Measurements from ENCODE around the gene SMC1B.
"Not testable (repeated sequence)": the region's sequence is repeated elsewhere in the genome, so short reads cannot be mapped to it uniquely, and the experiment has no call there.

SMC1B gene

DNA sequence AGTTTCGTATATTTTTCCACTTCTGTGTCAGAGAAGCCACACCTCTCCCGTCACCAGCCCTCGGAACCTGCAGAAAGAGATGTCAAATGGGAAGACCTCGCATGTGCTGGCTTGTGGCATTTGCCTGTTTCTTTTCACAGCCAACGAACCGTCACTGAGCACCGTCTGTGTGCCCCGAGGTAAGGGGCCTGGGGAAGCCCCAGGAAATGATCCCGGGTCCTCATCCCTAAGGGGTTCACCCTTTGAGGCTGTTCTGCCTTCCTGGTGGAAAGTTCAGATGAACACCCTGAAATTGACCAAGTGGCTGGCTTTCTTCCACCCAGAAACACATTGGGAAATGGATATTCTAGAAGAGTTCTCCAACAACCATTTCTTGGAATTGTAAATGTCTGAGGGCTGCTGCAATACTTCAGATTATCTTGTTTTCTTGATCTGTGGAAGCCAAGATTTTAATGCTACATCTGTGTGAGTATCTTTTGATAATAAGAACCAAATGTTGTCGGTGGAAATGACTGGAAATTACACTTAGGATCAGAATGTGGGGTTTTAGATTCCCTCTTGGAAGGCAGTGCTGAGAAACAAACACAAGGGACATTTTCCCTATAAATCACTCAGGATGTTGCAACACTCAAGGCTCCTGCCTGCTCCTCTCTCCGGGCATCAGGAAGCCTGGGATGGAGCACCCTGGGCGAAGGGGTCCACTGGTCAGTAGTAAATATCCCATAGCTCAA is 37.7 kb upstream of the SMC1B start:
- H3K36me3 Mint-ChIP-seq: no peaks in the 10 kb centered on the region
- H3K27ac Mint-ChIP-seq: no peak overlapping the region
- no peaks in the 10 kb centered on the region for H3K27me3 Mint-ChIP-seq
- no peaks in the 10 kb centered on the region for H3K4me1 Mint-ChIP-seq (ENCODE audit: low read depth)
- no peaks in the 10 kb centered on the region for H3K9me3 Mint-ChIP-seq (ENCODE audit: low read depth)
- no peak overlapping the region for H3K4me3 Mint-ChIP-seq

DNA sequence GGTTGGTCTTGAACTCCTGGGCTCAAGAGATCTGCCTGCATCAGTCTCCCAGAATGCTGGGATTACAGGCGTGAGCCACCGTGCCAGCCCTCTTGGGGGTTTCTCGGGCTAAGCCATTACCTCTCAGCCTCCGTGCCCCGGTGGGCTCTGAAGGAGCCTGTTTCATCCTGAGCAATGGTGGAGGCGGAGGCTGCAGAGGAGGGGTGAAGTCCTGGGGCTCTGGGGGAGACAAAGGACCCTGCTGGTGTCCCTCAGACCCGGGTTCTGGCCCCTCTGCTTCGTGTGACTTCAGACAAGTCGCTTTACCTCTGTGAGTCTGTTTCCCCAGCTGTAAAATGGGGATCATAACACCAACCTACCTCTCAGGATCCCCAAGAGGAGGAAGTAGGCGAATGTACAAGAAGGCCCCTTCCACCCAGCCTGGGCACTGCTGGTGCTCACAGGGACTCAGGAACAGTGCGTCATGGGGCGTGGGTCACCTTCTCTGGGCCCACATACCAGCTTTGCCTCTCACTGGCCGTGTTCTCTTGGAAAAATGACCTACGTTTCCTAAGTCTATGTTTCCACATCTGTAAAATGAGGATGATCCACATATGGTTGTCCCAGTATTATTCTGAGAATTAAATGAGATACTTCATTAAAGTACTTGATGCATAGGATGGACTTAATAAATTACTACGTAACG is 36.8 kb upstream of the SMC1B start:
- H3K4me3 Mint-ChIP-seq: no peak overlapping the region
- no peaks in the 10 kb centered on the region for H3K36me3 Mint-ChIP-seq

DNA sequence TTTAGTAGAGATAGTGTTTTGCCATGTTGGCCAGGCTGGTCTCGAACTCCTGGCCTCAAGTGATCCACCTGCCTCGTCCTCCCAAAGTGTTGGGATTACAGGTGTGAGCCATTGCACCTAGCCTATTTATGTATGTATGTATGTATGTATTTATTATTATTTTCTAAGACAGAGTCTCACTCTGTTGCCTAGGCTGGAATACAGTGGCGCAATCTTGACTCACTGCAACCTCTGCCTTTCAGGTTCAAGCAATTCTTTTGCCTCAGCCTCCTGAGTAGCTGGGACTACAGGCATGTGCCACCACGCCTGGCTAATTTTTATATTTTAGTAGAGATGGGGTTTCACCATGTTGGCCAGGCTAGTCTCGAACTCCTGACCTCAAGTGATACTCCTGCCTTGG is 36.0 kb upstream of the SMC1B start:
- not testable (repeated sequence) for H3K36me3 Mint-ChIP-seq; H3K9me3 Mint-ChIP-seq (ENCODE audit: low read depth); H3K27me3 Mint-ChIP-seq; H3K4me3 Mint-ChIP-seq; H3K4me1 Mint-ChIP-seq (ENCODE audit: low read depth); H3K27ac Mint-ChIP-seq

More for the DNA sequence above, 36.8 kb upstream of the SMC1B start:
- Mint-ChIP-seq H3K27ac (no peak overlapping the region), H3K9me3 (ENCODE audit: low read depth) (no peaks in the 10 kb centered on the region), H3K4me1 (ENCODE audit: low read depth) (no peaks in the 10 kb centered on the region), H3K27me3 (no peaks in the 10 kb centered on the region)

DNA sequence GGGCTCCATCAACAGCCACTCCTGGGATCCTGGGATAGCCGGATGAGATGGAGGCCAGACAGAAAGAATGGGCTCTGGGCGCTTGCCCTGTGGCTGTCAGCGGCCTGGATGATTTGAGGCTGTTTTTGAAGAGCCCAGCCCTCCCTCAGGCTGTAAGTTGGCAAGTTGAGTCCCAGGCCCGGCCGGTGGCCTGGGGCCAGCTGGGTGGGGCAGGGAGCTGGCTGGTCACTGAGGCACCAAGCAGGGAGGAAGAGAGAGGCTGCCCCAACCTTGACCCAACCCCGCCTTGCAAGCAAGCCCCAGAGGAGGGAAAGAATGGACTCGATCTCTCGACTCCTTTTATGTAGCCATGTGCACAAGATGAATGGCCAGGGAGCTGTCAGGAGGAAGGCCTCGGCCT is 35.0 kb upstream of the SMC1B start:
- Mint-ChIP-seq H3K36me3 (no peaks in the 10 kb centered on the region), H3K27ac (no peak overlapping the region), H3K27me3 (no peaks in the 10 kb centered on the region), H3K4me3 (no peak overlapping the region), H3K9me3 (ENCODE audit: low read depth) (no peaks in the 10 kb centered on the region), H3K4me1 (ENCODE audit: low read depth) (no peaks in the 10 kb centered on the region)

DNA sequence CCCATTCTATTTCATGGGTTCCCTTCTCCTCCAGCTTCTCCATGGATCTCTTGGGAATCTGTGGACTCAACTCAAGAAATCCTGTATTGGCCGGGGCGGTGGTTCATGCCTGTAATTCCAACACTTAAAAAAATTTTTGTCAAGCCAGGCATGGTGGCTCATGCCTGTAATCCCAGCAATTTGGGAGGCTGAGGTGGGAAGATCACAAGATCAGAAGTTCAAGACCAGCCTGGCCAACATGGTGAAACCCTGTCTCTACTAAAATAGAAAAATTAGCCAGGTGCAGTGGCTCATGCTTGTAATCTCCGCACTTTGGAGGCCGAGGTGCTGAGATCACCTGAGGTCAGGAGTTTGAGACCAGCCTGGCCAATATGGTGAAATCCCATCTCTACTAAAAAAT is 34.2 kb upstream of the SMC1B start:
- not testable (repeated sequence) for H3K4me3 Mint-ChIP-seq; H3K9me3 Mint-ChIP-seq (ENCODE audit: low read depth); H3K27me3 Mint-ChIP-seq; H3K36me3 Mint-ChIP-seq; H3K27ac Mint-ChIP-seq; H3K4me1 Mint-ChIP-seq (ENCODE audit: low read depth)

DNA sequence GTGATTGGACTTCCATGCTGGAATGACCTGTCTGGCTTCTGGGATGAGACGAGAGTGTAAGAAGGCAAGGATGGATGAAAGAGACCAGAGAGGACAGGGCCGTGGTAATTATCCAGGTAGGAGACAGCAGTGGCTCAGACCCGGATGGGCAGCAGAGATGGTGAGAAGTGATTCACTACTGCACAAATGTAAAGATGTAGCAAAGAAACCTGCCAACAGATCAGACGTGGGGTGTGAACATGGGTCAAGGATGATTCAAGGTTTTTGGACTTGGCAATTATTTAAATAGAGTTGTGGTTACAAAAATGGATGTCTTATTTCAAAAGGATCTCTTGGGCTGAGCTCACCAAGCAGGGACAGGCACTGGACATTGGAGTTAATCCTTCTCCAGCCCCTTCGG is 32.8 kb upstream of the SMC1B start:
- Mint-ChIP-seq H3K4me1 (ENCODE audit: low read depth) (peaks cover 1% of the 10 kb centered on the region), H3K27me3 (no peaks in the 10 kb centered on the region), H3K27ac (no peak overlapping the region), H3K9me3 (ENCODE audit: low read depth) (no peaks in the 10 kb centered on the region), H3K36me3 (no peaks in the 10 kb centered on the region), H3K4me3 (no peak overlapping the region)

DNA sequence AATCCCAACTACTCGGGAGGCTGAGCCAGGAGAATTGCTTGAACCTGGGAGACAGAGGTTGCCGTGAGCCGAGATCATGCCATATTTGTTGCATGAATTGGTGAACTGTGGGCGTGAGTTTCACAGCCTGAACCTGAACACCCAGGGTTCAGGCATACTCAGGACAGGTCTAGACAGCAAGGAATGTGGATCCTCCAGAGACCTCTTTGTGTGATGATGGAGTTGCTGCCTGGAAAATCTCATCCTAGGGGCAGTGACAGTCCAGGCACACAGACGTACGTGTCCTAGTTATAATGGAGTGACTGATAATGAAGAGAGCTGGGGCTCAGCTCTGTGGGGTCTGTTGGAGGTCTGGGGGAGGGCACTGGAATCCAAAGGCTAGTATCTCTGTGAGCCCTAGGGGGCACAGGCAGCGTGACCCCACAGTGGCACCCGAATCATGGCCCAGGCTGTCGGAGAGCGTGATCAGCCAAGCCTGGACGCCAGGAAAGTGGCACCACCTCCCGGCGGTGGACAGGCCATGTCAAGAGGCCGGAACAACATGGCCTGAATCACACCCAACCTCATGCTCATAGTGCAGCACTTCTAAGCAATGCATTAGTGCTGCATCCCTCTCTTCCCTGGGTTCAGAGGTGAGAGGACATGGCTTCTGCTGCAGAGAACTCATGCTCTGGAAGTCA is 31.8 kb upstream of the SMC1B start:
- no peak overlapping the region for H3K27ac Mint-ChIP-seq
- H3K36me3 Mint-ChIP-seq: no peaks in the 10 kb centered on the region
- no peak overlapping the region for H3K4me3 Mint-ChIP-seq
- H3K9me3 Mint-ChIP-seq (ENCODE audit: low read depth): no peaks in the 10 kb centered on the region
- no peaks in the 10 kb centered on the region for H3K27me3 Mint-ChIP-seq
- H3K4me1 Mint-ChIP-seq (ENCODE audit: low read depth): peaks cover 10% of the 10 kb centered on the region

DNA sequence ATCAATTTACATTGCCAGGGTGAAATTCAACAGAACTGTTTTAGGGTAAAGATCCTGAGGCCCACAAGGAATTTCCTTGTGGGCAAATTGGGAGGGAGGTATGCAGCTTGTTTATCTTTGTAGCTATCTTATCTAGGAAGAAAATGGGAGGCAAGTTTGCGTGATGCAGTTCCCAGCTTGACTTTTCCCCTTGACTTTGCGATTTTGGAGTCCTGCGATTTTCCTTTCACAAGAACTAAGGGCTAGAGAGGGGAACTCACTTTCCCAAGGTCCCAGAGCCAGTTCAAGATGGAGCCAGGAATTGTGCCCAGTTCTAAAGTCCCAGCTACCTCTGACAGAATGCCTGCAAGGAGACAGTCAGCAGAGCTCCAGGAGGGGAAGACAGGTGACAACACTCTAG is 30.8 kb upstream of the SMC1B start:
- Mint-ChIP-seq H3K4me1 (ENCODE audit: low read depth) (peaks cover 10% of the 10 kb centered on the region), H3K4me3 (no peak overlapping the region), H3K27me3 (no peaks in the 10 kb centered on the region), H3K36me3 (no peaks in the 10 kb centered on the region), H3K9me3 (ENCODE audit: low read depth) (no peaks in the 10 kb centered on the region), H3K27ac (no peak overlapping the region)

DNA sequence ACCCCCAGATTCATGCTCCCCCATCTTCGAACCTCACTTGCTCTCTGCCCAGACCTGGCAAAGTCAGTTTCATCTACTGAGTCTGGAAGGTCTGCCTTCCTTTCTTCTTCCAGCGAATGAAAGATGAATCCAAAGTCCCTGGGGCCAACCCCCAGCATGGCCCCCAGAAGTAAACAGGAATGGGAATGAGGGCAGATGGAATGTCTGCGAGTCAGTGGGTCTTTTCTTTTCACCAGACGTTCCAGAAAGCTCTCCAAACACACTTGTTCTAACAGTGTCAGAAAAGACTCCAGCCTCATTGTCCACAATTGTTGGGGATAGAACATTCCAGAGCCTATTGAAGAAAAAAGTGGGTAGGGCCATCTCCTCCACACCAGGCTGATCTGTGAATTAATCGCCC is 28.7 kb upstream of the SMC1B start:
- H3K4me1 Mint-ChIP-seq (ENCODE audit: low read depth): peaks cover 10% of the 10 kb centered on the region
- no peaks in the 10 kb centered on the region for H3K36me3 Mint-ChIP-seq
- H3K4me3 Mint-ChIP-seq: no peak overlapping the region
- no peaks in the 10 kb centered on the region for H3K27me3 Mint-ChIP-seq
- no peaks in the 10 kb centered on the region for H3K9me3 Mint-ChIP-seq (ENCODE audit: low read depth)
- no peak overlapping the region for H3K27ac Mint-ChIP-seq

DNA sequence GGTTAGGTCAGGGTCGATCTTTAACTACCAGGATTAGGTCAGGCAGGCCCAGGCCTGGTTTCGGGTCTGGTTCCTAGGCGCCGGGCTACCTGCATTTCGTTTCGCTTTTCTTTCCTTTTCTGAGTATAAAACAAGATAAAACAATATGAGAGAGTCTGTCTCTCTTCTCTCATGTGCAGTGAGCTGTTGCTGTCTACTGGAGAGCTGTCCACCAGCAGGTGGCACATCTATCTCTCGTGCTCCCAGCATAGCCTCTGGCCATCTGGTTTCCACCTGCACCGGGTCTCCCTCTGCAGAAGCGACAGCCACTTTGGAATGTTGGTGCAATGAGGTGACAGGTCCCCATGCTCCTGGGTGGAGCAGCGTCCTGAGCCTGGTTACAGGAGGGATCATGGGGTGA is 27.7 kb upstream of the SMC1B start:
- Mint-ChIP-seq H3K36me3 (no peaks in the 10 kb centered on the region), H3K27ac (no peak overlapping the region), H3K4me3 (peak overlapping the region; percentile 81)

DNA sequence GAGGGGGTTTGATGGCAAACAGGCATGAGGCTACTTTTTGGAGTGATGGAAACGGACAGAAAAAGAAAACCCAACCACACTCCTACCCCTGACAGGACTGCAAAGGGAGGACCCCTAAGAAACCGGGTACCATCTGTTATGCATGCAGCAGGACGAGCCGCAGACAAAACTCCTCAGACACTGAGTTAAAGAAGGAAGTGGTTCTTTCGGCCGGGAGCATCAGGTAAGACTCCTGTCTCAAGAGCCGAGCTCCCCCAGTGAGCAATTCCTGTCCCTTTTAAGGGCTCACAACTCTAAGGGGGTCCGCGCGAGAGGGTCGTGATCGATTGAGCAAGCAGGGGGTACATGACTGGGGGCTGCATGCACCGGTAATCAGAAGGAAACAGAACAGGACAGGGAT is 27.3 kb upstream of the SMC1B start:
- not testable (repeated sequence) for H3K27me3 Mint-ChIP-seq; H3K36me3 Mint-ChIP-seq; H3K9me3 Mint-ChIP-seq (ENCODE audit: low read depth); H3K27ac Mint-ChIP-seq
- H3K4me3 Mint-ChIP-seq: peak overlapping the region; percentile 81
- peaks cover 12% of the 10 kb centered on the region for H3K4me1 Mint-ChIP-seq (ENCODE audit: low read depth)

More for the DNA sequence above, 27.7 kb upstream of the SMC1B start:
- Mint-ChIP-seq H3K9me3 (ENCODE audit: low read depth) (no peaks in the 10 kb centered on the region), H3K4me1 (ENCODE audit: low read depth) (peaks cover 10% of the 10 kb centered on the region), H3K27me3 (no peaks in the 10 kb centered on the region)

DNA sequence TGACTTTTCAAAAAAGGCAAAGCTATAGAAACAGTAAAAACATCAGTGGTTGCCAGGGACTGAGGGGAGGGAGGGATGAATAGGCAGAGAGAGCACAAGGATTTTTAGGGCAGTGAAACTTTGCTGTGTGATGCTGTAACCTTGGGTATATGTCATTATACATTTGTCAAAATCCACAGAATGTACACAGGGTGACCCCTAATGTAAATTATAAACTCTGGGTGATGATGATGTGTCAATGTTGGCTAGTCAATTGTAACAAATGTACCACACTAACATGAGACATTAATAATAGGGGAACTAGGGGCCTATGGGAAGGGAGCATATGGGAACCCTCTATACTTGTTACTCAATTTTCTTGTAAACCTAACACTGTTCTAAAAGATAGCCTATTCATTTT is 24.9 kb upstream of the SMC1B start:
- Mint-ChIP-seq H3K36me3 (no peaks in the 10 kb centered on the region), H3K4me3 (no peak overlapping the region)

DNA sequence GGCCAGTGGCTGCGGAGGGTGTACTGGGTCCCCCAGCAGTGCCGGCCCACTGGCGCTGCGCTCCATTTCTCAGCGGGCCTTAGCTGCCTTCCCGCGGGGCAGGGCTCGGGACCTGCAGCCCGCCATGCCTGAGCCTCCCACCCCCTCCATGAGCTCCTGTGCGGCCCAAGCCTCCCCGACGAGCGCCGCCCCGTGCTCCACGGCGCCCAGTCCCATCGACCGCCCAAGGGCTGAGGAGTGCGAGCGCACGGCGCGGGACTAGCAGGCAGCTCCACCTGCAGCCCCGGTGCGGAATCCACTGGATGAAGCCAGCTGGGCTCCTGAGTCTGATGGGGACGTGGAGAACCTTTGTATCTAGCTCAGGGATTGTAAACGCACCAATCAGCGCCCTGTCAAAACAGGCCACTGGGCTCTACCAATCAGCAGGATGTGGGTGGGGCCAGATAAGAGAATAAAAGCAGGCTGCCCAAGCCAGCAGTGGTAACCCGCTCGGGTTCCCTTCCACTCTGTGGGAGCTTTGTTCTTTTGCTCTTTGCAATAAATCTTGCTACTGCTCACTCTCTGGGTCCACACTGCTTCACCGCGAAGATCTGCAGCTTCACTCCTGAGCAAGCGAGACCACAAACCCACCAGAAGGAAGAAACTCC is 23.6 kb upstream of the SMC1B start:
- H3K4me3 Mint-ChIP-seq; H3K27ac Mint-ChIP-seq; H3K36me3 Mint-ChIP-seq; H3K27me3 Mint-ChIP-seq; H3K9me3 Mint-ChIP-seq (ENCODE audit: low read depth): not testable (repeated sequence)
- H3K4me1 Mint-ChIP-seq (ENCODE audit: low read depth): peaks cover 17% of the 10 kb centered on the region

More for the DNA sequence above, 24.9 kb upstream of the SMC1B start:
- Mint-ChIP-seq H3K4me1 (ENCODE audit: low read depth) (peaks cover 17% of the 10 kb centered on the region), H3K27ac (no peak overlapping the region), H3K27me3 (no peaks in the 10 kb centered on the region), H3K9me3 (ENCODE audit: low read depth) (no peaks in the 10 kb centered on the region)

DNA sequence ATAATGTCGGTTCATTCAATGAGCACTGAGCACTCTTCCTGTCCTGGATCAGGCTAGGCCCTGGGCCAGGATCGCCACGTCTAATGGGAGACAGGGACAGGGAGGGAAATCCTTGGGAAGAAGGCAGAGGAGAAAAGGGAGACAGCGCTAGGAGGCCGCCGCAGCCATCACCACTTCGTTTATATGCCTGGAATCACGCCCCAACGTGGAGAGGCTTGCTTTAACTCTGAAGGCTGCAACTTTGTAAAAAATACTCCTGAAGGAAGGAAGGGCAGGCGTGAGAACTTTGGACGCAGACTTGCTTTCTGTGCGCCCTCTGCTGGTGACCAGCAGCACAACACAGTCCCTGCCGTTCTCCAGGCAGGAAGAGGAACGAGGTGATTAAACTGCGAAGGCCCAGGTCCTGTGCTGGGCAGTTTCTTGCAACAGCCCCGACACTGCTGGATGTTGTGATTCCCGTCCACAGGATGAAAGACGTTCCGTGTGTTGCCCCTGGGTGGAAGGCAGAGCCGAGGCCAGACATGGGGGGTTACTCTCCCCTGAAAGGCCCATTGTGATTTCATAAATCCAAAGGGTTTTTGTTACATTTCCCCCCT is 22.2 kb upstream of the SMC1B start:
- Mint-ChIP-seq H3K4me3 (no peak overlapping the region), H3K27ac (no peak overlapping the region), H3K27me3 (no peaks in the 10 kb centered on the region), H3K9me3 (ENCODE audit: low read depth) (no peaks in the 10 kb centered on the region), H3K36me3 (no peaks in the 10 kb centered on the region), H3K4me1 (ENCODE audit: low read depth) (peaks cover 10% of the 10 kb centered on the region)

DNA sequence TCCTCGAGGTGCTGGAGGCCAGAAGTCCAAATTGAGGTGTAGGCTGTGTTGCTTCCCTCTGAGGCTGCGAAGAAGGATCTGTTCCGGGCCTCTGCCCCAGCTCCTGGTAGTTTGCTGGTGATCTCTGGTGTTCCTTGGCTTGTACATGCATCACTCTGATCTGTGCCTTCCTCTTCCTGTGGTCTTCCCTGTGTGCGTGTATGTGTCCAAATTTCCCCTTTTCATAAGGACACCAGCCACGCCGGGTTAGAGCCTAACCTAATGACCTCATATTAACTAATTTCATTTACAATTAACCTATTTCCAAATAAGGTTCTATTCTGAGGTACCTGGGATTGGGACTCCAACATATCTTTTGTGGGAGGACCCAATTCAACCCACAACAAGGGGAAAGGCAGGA is 21.6 kb upstream of the SMC1B start:
- Mint-ChIP-seq H3K4me3 (no peak overlapping the region), H3K36me3 (no peaks in the 10 kb centered on the region), H3K27me3 (no peaks in the 10 kb centered on the region), H3K27ac (no peak overlapping the region), H3K9me3 (ENCODE audit: low read depth) (no peaks in the 10 kb centered on the region), H3K4me1 (ENCODE audit: low read depth) (peaks cover 6% of the 10 kb centered on the region)
